ENCODE measurements around the gene AKIRIN2.
"Not testable (repeated sequence)": the region's sequence is repeated elsewhere in the genome, so short reads cannot be mapped to it uniquely, and the experiment has no call there.

DNA sequence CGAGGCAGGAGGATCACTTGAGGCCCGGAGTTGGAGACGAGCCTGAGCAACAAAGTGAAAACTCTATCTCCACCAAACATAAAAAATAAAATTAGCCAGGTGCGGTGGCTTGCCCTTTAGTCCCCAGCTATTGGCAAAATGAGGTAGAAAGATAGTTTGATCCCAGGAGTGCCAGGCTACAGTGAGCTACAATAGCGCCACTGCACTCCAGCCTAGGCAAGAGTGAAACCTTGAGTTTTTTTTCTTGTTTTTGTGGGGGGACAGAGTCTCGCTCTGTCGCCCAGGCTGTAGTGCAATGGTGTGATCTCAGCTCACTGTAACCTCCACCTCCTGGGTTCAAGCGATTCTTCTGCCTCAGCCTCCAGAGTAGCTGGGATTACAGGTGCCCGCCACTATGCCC, 14.1 kb downstream of the AKIRIN2 start:
- TF ChIP-seq, protein P1, sequence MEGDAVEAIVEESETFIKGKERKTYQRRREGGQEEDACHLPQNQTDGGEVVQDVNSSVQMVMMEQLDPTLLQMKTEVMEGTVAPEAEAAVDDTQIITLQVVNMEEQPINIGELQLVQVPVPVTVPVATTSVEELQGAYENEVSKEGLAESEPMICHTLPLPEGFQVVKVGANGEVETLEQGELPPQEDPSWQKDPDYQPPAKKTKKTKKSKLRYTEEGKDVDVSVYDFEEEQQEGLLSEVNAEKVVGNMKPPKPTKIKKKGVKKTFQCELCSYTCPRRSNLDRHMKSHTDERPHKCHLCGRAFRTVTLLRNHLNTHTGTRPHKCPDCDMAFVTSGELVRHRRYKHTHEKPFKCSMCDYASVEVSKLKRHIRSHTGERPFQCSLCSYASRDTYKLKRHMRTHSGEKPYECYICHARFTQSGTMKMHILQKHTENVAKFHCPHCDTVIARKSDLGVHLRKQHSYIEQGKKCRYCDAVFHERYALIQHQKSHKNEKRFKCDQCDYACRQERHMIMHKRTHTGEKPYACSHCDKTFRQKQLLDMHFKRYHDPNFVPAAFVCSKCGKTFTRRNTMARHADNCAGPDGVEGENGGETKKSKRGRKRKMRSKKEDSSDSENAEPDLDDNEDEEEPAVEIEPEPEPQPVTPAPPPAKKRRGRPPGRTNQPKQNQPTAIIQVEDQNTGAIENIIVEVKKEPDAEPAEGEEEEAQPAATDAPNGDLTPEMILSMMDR (IDR thresholded peaks at IDR 0.05), result not testable (repeated sequence)
- not testable (repeated sequence) for TF ChIP-seq GABPA (IDR thresholded peaks at IDR 0.05; ENCODE audit: low read depth); NFIC (IDR thresholded peaks at IDR 0.05; ENCODE audit: borderline replicate concordance); POLR2AphosphoS5 (IDR thresholded peaks at IDR 0.05; ENCODE audit: low read depth, low read length); FOXM1 (IDR thresholded peaks at IDR 0.05; ENCODE audit: low read depth); SMC3 (IDR thresholded peaks at IDR 0.05; ENCODE audit: low read depth, low read length); ELF1 (IDR thresholded peaks at IDR 0.05); EP300 (IDR thresholded peaks at IDR 0.05; ENCODE audit: borderline replicate concordance in 1 of 2, low read depth in 1 of 2, low read length in 1 of 2); JUND (IDR thresholded peaks at IDR 0.05); EZH2phosphoT487 (IDR thresholded peaks at IDR 0.05; ENCODE audit: borderline replicate concordance, low read depth); GATA2 (CRISPR knock-in tag; IDR thresholded peaks at IDR 0.05); SIN3A (IDR thresholded peaks at IDR 0.05; ENCODE audit: borderline replicate concordance, low read depth, low read length); FOXJ3 (CRISPR knock-in tag; IDR thresholded peaks at IDR 0.05)
- TF ChIP-seq, protein P2, sequence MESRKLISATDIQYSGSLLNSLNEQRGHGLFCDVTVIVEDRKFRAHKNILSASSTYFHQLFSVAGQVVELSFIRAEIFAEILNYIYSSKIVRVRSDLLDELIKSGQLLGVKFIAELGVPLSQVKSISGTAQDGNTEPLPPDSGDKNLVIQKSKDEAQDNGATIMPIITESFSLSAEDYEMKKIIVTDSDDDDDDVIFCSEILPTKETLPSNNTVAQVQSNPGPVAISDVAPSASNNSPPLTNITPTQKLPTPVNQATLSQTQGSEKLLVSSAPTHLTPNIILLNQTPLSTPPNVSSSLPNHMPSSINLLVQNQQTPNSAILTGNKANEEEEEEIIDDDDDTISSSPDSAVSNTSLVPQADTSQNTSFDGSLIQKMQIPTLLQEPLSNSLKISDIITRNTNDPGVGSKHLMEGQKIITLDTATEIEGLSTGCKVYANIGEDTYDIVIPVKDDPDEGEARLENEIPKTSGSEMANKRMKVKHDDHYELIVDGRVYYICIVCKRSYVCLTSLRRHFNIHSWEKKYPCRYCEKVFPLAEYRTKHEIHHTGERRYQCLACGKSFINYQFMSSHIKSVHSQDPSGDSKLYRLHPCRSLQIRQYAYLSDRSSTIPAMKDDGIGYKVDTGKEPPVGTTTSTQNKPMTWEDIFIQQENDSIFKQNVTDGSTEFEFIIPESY (IDR thresholded peaks at IDR 0.05; ENCODE audit: borderline replicate concordance, low read depth), result not testable (repeated sequence)

Data from SK-N-SH (cell line).